Aorta (tissue), 5 donors: Measurements from ENCODE around the gene EFS. TPM values are rescaled to one million over a fixed set of nuclear protein-coding genes. Genes with fewer than 3 reads are reported as not detected.

Experiments
- ATAC-seq: fragments of 200-7000 bp; cut with Tn5 transposase; one replicate; pipeline ENCODE4 v1.9.1; 2022; ENCODE audit warnings: moderate library complexity; ENCODE audit not compliant: low FRiP score
- DNase-seq, 2 donors: peaks; one replicate each; pipeline ENCODE4 v3.0.0-alpha.2; 2020
- H3K27ac ChIP-seq, 2 donors: one replicate each; pipeline ENCODE4 v1.5.1; 2013; ENCODE audit warnings: low read length in 2 of 2, mild to moderate bottlenecking in 2 of 2, moderate library complexity in 2 of 2, control low read depth in 1 of 2, inconsistent platforms in 1 of 2, low read depth in 1 of 2
- H3K27me3 ChIP-seq, 2 donors: one replicate each; pipeline ENCODE4 v1.6.1; 2013; ENCODE audit warnings: control low read depth in 1 of 2, low read length in 1 of 2, mild to moderate bottlenecking in 1 of 2, moderate library complexity in 1 of 2; ENCODE audit not compliant: insufficient read depth in 2 of 2, control insufficient read depth in 1 of 2
- H3K36me3 ChIP-seq, 2 donors: one replicate each; pipeline ENCODE4 v1.6.1; 2013; ENCODE audit warnings: control low read depth in 1 of 2, low read length in 1 of 2, mild to moderate bottlenecking in 1 of 2; ENCODE audit not compliant: insufficient read depth in 2 of 2, control insufficient read depth in 1 of 2
- H3K4me1 ChIP-seq, 2 donors: one replicate each; pipeline ENCODE4 v1.6.1; 2013; ENCODE audit warnings: low read length in 2 of 2, control low read depth in 1 of 2, mild to moderate bottlenecking in 1 of 2, moderate library complexity in 1 of 2; ENCODE audit not compliant: insufficient read depth in 2 of 2, control insufficient read depth in 1 of 2
- H3K4me3 ChIP-seq, 2 donors: one replicate each; pipeline ENCODE4 v1.5.1; 2013; ENCODE audit warnings: low read length in 2 of 2, control low read depth in 1 of 2, mild to moderate bottlenecking in 1 of 2
- H3K9me3 ChIP-seq: one replicate; pipeline ENCODE4 v1.6.1; 2013; ENCODE audit warnings: mild to moderate bottlenecking, low read length; ENCODE audit not compliant: control insufficient read depth
- WGBS, 2 donors: extraction: QIAGEN DNeasy Blood & Tissue Kit; methylation state at CpG; one replicate each; pipeline ENCODE4 v1.1.7; 2013; 5-methylcytosine and 5-hydroxymethylcytosine counted together
- intact Hi-C, 2 donors: fragments of 100-400 bp; cut with DNase I; formaldehyde crosslinking; loops; one replicate each; pipeline versions ENCODE4 v1.14.2 to v1.15.0; 2022
- polyA plus RNA-seq, 2 donors: library from polyadenylated mRNA; stranded (reverse); fragments of 200-250 nt; gene quantifications; one replicate each; pipeline ENCODE4 v1.2.3, GENCODE V29; 2013
- total RNA-seq, 2 donors: library from RNA; stranded (reverse); fragmentation: NEBNext Ultra II Directional; extraction: Animal tissue kit (Norgen Biotek cat#: 25700); gene quantifications; one replicate each; pipeline ENCODE4 v1.2.1, GENCODE V29; 2021
- donor health status: healthy with polysubstance abuse.
- donor health status: Bipolar disorder and iron deficiency.
- donor health status: DM: no; HTN: no; CAD: no.
- donor health status: DM: no; HTN: no; CAD: no.
- donor health status: DM: yes; HTN: yes; CAD: no.

EFS gene
- total and polyA plus RNA-seq, 4 donors = 5.5 to 36.7 (median 22.1) TPM

DNA sequence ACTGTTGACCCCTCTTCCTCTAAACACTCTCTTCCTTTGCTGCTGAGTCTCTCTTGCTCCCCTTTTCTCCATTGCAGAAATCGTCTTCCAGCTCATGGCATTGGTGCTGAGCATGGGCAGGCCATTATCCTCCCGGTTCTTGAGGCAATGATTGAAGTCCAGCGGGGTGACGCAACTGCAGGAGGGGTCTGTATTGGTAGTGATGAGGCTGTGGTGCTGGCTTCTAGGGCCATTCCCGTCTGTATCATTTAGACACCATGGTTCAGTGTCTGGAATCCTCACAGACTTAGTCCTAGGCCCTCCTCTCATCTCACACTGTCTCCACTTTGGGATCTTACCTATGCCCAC, 11.6 kb downstream of the EFS start:
- Histone ChIP-seq H3K4me1 (no peaks in the 10 kb centered on the region), H3K36me3 (peaks cover 0 to 3% of the 10 kb centered on the region in 2 donors), H3K9me3 (no peaks in the 10 kb centered on the region), H3K4me3 (no peak overlapping the region), H3K27me3 (no peaks in the 10 kb centered on the region), H3K27ac (no peak overlapping the region)
- ATAC-seq (no peak), DNase-seq (no peak)
- intact Hi-C loops = loop anchor here in 1 of 2 donors (10.0 kb wide), 1 partner anchor 111 kb away; the partner anchor contains the start of gene NGDN
- WGBS, 2 donors = 75 to 77% methylated on average over 5 of the region's 5 CpGs

DNA sequence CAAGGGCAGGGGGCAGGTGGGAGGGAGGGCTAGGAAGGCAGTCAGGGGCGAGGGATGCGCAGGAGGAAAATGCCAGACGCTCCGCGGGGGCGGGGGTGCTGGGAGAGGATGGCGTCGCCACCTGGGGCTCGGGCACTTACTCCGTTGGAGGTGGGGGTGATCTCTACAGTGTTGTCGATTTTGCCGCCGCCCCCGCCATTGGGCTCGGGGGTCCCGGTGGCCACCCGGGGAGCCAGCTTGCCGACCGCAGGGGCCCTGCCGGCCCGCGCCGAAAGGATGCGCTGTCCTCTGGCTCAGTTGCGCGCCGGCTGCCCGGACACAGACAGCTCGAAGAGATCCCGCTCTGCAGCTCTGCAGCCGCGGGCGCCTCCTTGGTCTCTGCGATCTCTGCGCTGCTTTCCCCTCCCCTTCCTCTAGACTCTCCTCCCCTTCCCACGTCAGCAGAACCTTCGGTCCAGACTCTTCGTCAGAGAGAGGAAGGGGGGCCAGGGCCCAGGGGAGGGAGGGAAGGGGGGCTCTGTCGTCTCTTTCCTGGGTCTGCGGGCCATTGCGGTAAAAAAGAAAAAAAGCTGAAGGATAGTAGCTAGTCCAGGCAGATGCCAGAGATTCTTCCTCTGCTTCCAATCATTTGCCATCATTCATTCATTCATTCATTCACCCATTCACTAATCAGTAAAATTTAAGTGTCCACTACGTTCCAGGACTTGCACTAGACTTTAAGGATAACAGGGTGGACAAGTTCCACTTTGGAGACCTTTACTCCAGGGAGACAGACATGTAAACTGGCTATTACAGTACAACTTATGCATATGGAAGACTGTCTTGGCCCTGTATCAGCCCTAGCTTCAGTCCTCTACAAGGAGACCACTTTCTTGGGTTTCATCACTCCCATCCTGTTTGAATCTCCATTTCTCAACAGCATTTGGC, 12.2 kb downstream of the EFS start, which contains the start of gene SLC22A17:
Gene SLC22A17 (minus strand): TSS at position 382 of the 927 bp plus-strand sequence.
- Histone ChIP-seq H3K9me3 (no peaks in the 10 kb centered on the region), H3K27ac (no peak within 1 kb of the TSS), H3K27me3 (no peaks in the 10 kb centered on the region), H3K36me3 (peaks cover 0 to 3% of the 10 kb centered on the region in 2 donors), H3K4me1 (no peaks in the 10 kb centered on the region), H3K4me3 (peak within 1 kb of the TSS; percentile 61 to 63)
- ATAC-seq (peak; percentile 91), DNase-seq (peak; percentile 84 to 92)
- 0% methylated on average over 35 to 42 of the region's 42 CpGs for WGBS, 2 donors
- intact Hi-C loops = loop anchor here in 1 of 2 donors (10.0 kb wide), 1 partner anchor 112 kb away; the partner anchor contains the start of gene NGDN

DNA sequence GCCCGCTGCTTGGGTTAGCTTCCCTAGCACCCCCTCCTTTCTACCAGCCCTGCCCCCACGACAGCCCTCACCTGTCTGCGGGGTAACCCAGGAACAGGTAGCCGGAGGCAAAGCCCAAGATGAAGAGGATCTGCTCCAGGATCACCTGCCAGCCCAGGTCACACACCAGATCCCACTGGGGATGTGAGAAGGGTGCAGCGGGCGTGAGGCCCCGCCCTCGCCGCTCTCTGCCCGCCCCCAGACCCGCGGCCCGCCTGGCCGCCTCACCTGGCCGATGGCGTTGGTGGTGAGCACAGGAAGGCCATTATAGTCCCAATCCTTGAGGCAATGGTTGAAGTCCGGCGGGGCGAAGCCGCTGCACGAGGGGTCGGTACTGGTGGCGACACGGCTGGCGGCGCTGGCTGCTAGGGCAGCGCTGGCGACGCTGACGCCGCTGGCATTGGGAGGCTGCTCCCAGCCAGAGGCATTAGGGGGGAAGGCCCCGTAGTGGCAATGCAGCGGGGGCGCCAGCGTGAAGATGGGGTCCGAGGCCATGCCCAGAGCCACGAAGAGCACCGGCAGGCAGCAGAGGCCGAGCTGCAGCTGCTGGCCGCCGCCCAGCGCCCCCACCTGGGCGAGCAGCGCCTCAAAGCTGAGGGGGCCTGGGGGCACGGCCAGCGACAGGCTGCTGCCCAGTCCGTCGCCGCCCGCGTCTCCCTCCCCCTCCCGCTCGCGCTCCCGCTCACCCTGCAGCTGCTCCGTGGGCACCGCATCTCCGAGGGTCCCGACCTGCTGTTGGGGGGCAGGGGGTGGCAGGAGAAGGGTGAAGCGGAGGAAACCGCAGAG, 13.1 kb downstream of the EFS start:
- intact Hi-C loops = loop anchor here in 1 of 2 donors (10.0 kb wide), 1 partner anchor 113 kb away; the partner anchor contains the start of gene NGDN
- H3K27ac ChIP-seq = no peak overlapping the region
- peak overlapping the region; percentile 61 to 63 for H3K4me3 ChIP-seq
- H3K36me3 ChIP-seq = no peaks in the 10 kb centered on the region
- DNase-seq (peak in 1 of 2 donors; percentile 77), ATAC-seq (peak; percentile 20)
- no peaks in the 10 kb centered on the region for H3K4me1 ChIP-seq
- WGBS, 2 donors = 4 to 6% methylated on average over 51 to 61 of the region's 61 CpGs
- H3K9me3 ChIP-seq = no peaks in the 10 kb centered on the region
- H3K27me3 ChIP-seq = no peaks in the 10 kb centered on the region

DNA sequence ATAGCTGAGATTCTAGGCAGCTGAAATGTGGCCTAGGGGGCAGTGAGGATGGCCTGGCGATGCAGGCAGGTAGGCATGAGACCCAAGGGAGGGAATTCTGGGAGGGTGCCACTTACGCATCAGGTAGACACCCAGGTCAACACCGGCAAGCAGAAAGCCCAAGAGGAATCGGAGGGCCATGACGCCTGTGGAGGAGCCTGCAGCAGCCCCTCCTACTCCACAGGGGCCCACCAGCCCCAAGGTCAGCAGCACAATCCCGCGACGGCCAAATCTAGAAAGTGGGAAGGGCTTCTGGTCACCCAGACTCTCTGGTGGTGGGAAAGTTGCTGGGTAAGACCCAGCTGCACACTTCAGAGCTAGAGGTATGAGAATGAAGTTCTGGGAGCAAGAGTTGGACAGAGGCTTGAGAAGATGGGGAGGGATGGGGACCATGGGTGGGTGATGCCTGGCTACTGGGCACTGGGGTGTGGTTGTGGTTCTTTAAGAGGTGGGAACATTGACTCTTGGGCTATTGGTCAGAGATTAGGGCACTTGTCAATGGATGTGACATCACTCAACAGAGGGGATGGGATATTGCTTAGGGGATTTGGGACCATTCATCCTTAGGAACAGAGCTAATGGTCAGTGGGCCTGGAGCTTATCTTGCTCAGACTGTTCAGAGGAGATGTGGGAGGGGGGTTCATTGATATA, 15.7 kb downstream of the EFS start:
- no peak for ATAC-seq
- intact Hi-C loops = no loop called here
- Histone ChIP-seq H3K4me3 (no peak overlapping the region), H3K4me1 (no peaks in the 10 kb centered on the region), H3K9me3 (no peaks in the 10 kb centered on the region), H3K36me3 (no peaks in the 10 kb centered on the region), H3K27ac (no peak overlapping the region), H3K27me3 (no peaks in the 10 kb centered on the region)
- 88 to 91% methylated on average over 8 of the region's 8 CpGs for WGBS, 2 donors
- DNase-seq = no peak

DNA sequence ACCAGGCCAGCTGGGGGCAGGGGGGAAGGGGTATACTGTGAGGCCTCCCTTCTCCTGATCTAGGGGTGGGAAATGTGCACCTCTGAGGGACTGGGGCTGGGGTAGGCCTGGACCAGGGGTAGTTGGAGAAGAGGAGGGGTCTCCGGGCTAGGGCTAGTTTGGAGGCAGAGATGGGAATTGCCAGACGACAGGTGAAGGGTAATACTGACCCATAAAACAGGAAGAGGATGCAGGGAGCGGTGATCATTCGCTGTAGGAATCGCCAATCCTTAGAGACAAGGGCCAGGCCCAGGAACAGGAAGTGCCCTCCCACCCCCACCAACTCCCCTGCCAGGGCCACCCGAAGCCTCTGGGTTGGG, 16.7 kb downstream of the EFS start:
- no peaks in the 10 kb centered on the region for H3K27me3 ChIP-seq
- H3K4me1 ChIP-seq = no peaks in the 10 kb centered on the region
- no peak for ATAC-seq
- no peaks in the 10 kb centered on the region for H3K9me3 ChIP-seq
- WGBS, 2 donors = 89 to 91% methylated on average over 6 of the region's 6 CpGs
- no peak for DNase-seq
- H3K4me3 ChIP-seq = no peak overlapping the region
- intact Hi-C loops = no loop called here
- no peaks in the 10 kb centered on the region for H3K36me3 ChIP-seq
- H3K27ac ChIP-seq = no peak overlapping the region

DNA sequence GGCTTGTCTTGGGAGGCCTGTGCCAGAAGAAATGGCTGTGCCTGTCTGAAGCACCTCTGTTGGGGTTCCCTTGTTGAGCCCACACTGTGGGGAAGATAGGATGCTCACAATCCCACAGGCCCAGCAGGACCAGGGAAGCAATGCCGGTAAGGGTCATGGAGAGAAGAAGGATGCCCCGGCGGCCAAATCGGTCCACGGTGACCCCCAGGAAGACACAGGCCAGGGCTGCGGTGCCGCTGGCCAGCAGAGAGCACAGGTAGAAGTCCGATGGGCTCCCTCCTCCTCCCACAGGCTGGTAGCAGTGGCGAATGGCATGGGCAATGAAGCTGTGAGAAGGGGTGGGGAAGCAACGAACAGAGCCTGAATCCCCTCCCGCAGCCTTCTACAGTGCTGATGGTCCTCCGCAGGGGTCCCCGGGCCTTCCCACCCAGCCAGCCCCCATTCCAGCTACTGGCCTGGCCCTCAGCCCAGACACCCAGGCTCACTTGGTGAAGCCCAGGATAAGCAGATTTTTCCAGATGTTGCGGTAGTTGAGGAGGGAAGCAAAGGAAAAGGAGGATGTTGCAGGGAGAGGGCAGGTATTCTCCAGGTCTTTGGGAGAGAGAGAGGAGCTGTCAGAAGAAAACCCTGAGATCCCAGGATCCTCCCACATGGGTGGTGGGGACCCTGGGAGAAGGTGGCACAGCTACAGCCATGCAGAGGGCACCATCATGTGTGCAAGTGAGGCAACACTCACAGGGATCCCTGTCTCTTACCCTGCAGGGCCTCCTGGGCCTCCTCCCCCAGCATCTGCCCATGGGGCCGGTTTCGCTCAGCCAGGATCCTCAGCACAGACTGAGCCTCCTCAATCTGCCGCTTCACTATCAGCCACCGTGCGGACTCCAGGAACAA, 17.3 kb downstream of the EFS start:
- H3K36me3 ChIP-seq = no peaks in the 10 kb centered on the region
- no peaks in the 10 kb centered on the region for H3K4me1 ChIP-seq
- H3K9me3 ChIP-seq = no peaks in the 10 kb centered on the region
- intact Hi-C loops = no loop called here
- no peak overlapping the region for H3K27ac ChIP-seq
- H3K4me3 ChIP-seq = no peak overlapping the region
- no peaks in the 10 kb centered on the region for H3K27me3 ChIP-seq
- WGBS, 2 donors = 91 to 93% methylated on average over 19 of the region's 19 CpGs
- no peak for ATAC-seq
- DNase-seq = no peak

DNA sequence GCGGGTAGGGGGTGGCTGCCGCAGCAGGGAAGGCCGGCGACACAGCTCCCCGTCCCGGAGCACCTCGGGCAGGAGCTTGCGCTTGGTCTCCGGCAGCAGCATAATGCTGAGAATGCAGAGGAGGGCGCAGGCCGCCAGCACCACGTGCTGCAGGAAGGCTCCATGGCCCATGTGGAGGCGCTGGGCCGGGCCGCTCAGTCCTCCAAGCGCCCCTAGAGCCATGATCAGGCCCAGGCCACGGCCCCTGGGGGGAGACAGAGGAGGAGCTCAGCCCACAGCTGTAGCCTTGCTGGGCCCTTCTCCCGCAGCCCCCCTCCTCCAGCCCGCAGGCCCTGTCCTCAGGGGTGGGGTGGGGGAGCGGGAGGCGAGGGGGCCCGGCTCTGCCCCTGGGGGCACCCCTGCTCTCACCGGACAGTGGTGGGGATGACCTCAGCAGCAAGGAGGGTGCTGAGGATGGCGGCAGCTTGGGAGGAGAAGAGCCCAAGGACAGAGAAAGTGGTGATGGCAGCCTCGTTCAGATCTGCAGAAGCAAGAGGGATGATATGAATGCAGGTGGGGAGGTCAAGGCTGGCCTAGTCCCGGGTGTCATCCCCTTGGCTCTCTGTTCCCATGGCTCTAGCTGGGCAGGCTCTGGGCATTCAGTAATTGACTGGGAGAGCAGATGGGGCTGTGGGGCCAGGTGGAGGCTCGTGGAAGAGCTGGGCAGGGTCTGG, 18.1 kb downstream of the EFS start:
- Histone ChIP-seq H3K4me1 (no peaks in the 10 kb centered on the region), H3K27me3 (no peaks in the 10 kb centered on the region), H3K4me3 (no peak overlapping the region), H3K27ac (no peak overlapping the region), H3K9me3 (no peaks in the 10 kb centered on the region), H3K36me3 (no peaks in the 10 kb centered on the region)
- DNase-seq (no peak), ATAC-seq (no peak)
- 83 to 84% methylated on average over 26 to 27 of the region's 27 CpGs for whole genome bisulfite sequencing, 2 donors
- intact Hi-C loops = no loop called here
